NCI-H345 (cell line): ENCODE data around the gene PWP2.
"Not testable (repeated sequence)": the region's sequence is repeated elsewhere in the genome, so short reads cannot be mapped to it uniquely, and the experiment has no call there.

Experiments
- DNase-seq: peaks from one replicate; lab custom pipeline; 2025; lab: John Stamatoyannopoulos, UW

Gene PWP2

GRCh38 chr21:44107026-44107501 lies at the start of gene PWP2:
PWP2 (plus strand) TSS chr21:44107399; CDS start chr21:44107417, 18 bp downstream.
- DNase-seq, result not testable (repeated sequence)

GRCh38 chr21:44057960-44058651 lies 49.1 kb upstream of the PWP2 start:
- DNase-seq, result no peak

- DNase-seq, result peak; percentile 67
Observed at GRCh38 chr21:44058652-44058964, 48.6 kb upstream of the PWP2 start.

- no peak for DNase-seq
Observed at GRCh38 chr21:44058981-44059380, 48.2 kb upstream of the PWP2 start.

- peak; percentile 89 for DNase-seq
Observed at GRCh38 chr21:44059710-44060109, 47.5 kb upstream of the PWP2 start.

GRCh38 chr21:44062380-44062779 lies 44.8 kb upstream of the PWP2 start:
- no peak for DNase-seq

GRCh38 chr21:44063151-44063912 lies 43.9 kb upstream of the PWP2 start:
- DNase-seq, result no peak

- no peak for DNase-seq
Observed at GRCh38 chr21:44064852-44065403, 42.3 kb upstream of the PWP2 start.

- no peak for DNase-seq
Observed at GRCh38 chr21:44065428-44065827, 41.8 kb upstream of the PWP2 start.

- DNase-seq, result no peak
Observed at GRCh38 chr21:44066116-44066515, 41.1 kb upstream of the PWP2 start.

- no peak for DNase-seq
Observed at GRCh38 chr21:44067011-44067839, 40.0 kb upstream of the PWP2 start.

GRCh38 chr21:44070391-44070790 lies 36.8 kb upstream of the PWP2 start:
- DNase-seq, result no peak

GRCh38 chr21:44071359-44072104 lies 35.7 kb upstream of the PWP2 start:
- no peak for DNase-seq

- no peak for DNase-seq
Observed at GRCh38 chr21:44072111-44072510, 35.1 kb upstream of the PWP2 start.

- DNase-seq, result no peak
Observed at GRCh38 chr21:44074315-44074958, 32.8 kb upstream of the PWP2 start.

- DNase-seq, result no peak
Observed at GRCh38 chr21:44076316-44076715, 30.9 kb upstream of the PWP2 start.

GRCh38 chr21:44078411-44078981 lies 28.7 kb upstream of the PWP2 start:
- no peak for DNase-seq

GRCh38 chr21:44079446-44079845 lies 27.8 kb upstream of the PWP2 start:
- DNase-seq, result no peak

- no peak for DNase-seq
Observed at GRCh38 chr21:44079846-44080245, 27.4 kb upstream of the PWP2 start.

GRCh38 chr21:44082648-44083440 lies 24.4 kb upstream of the PWP2 start:
- DNase-seq, result no peak
